Neural cell (in vitro differentiated cells): ENCODE measurements around the gene SLX4.

ENCODE experiments used
- EP300 ChIP-seq: fragments of 450-650 bp; conservative IDR thresholded peaks from 2 replicates; pipeline ENCODE4 v1.6.1; 2014; ENCODE audit warnings: antibody characterized with exemption, mild to moderate bottlenecking, moderate library complexity; ENCODE audit not compliant: poor library complexity, severe bottlenecking
- EZH2 ChIP-seq: fragments of 200-600, 300-800 bp; shearing (Covaris generic), sonication (generic); IDR thresholded peaks from 2 replicates; pipeline ENCODE4 v1.6.1; 2014; ENCODE audit warnings: antibody characterized with exemption, low read length, borderline replicate concordance, mild to moderate bottlenecking; ENCODE audit not compliant: insufficient read depth, poor library complexity, severe bottlenecking
- RAD21 ChIP-seq: fragments of 450-650 bp; conservative IDR thresholded peaks from 2 replicates; pipeline ENCODE4 v1.6.1; 2014; ENCODE audit warnings: antibody characterized with exemption, mild to moderate bottlenecking, moderate library complexity
- REST ChIP-seq: IDR thresholded peaks from 2 replicates; pipeline ENCODE4 v1.6.1; 2012; ENCODE audit warnings: borderline replicate concordance
- TF ChIP-seq, protein P1 (sequence below): fragments of 450-650 bp; IDR thresholded peaks from 2 replicates; pipeline ENCODE4 v1.5.1; 2014; ENCODE audit warnings: antibody characterized with exemption, mild to moderate bottlenecking, moderate library complexity; ENCODE audit not compliant: poor library complexity, severe bottlenecking

- TF ChIP-seq, protein P1, sequence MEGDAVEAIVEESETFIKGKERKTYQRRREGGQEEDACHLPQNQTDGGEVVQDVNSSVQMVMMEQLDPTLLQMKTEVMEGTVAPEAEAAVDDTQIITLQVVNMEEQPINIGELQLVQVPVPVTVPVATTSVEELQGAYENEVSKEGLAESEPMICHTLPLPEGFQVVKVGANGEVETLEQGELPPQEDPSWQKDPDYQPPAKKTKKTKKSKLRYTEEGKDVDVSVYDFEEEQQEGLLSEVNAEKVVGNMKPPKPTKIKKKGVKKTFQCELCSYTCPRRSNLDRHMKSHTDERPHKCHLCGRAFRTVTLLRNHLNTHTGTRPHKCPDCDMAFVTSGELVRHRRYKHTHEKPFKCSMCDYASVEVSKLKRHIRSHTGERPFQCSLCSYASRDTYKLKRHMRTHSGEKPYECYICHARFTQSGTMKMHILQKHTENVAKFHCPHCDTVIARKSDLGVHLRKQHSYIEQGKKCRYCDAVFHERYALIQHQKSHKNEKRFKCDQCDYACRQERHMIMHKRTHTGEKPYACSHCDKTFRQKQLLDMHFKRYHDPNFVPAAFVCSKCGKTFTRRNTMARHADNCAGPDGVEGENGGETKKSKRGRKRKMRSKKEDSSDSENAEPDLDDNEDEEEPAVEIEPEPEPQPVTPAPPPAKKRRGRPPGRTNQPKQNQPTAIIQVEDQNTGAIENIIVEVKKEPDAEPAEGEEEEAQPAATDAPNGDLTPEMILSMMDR: no peak
- TF ChIP-seq EZH2: no peak
- no peak for TF ChIP-seq EP300
- TF ChIP-seq REST: no peak
- no peak for TF ChIP-seq RAD21
Observed at GRCh38 chr16:3596101-3596861, 15.1 kb downstream of the SLX4 start.
